IgD-negative memory B cell (primary cell): Measurements from ENCODE around the gene JPH2. TPM values are rescaled to one million over a fixed set of nuclear protein-coding genes. Genes with fewer than 3 reads are reported as not detected.
"Not testable (repeated sequence)": the region's sequence is repeated elsewhere in the genome, so short reads cannot be mapped to it uniquely, and the experiment has no call there.

Experiments used
- H3K27ac Mint-ChIP-seq, 3 donors: one replicate each; pipeline ENCODE4 v1.8.0; 2020 to 2022; ENCODE audit warnings: mild to moderate bottlenecking in 3 of 3, mixed read lengths in 3 of 3, moderate library complexity in 1 of 3
- H3K27me3 Mint-ChIP-seq: one replicate; pipeline ENCODE4 v1.8.0; 2021; ENCODE audit warnings: mixed read lengths
- H3K36me3 Mint-ChIP-seq: one replicate; pipeline ENCODE4 v1.8.0; 2020; ENCODE audit warnings: mild to moderate bottlenecking, mixed read lengths
- H3K4me1 Mint-ChIP-seq, 3 donors: one replicate each; pipeline ENCODE4 v1.8.0; 2020 to 2022; ENCODE audit warnings: mixed read lengths in 3 of 3, mild to moderate bottlenecking in 1 of 3
- H3K4me3 Mint-ChIP-seq, 4 donors: one replicate each; pipeline ENCODE4 v1.8.0; 2020 to 2022; ENCODE audit warnings: mild to moderate bottlenecking in 4 of 4, mixed read lengths in 4 of 4, moderate library complexity in 3 of 4
- H3K9me3 Mint-ChIP-seq, 3 donors: one replicate each; pipeline ENCODE4 v1.8.0; 2020 to 2021; ENCODE audit warnings: mixed read lengths in 3 of 3, mild to moderate bottlenecking in 1 of 3
- polyA plus RNA-seq: library from polyadenylated mRNA; unstranded; fragments of 300-500 nt; fragmentation: Illumina TruSeq; gene quantifications from one replicate; pipeline ENCODE4 v1.2.3, GENCODE V29; 2021

The JPH2 gene
- not detected for polyA plus RNA-seq

GRCh38 chr20:44187054-44187771, at the start of gene JPH2:
JPH2 (minus strand) TSS chr20:44187188; CDS start chr20:44186705, 483 bp downstream.
- Mint-ChIP-seq H3K36me3 (peaks cover 4% of the 10 kb centered on the region), H3K4me3 (peak within 1 kb of the TSS in 3 of 4 donors; percentile 28 to 86 (median 30)), H3K4me1 (peaks cover 0 to 19% (median 6%) of the 10 kb centered on the region in 3 donors), H3K9me3 (no peaks in the 10 kb centered on the region), H3K27ac (no peak within 1 kb of the TSS), H3K27me3 (peaks cover 28% of the 10 kb centered on the region)

- H3K9me3 Mint-ChIP-seq = no peaks in the 10 kb centered on the region
- H3K4me3 Mint-ChIP-seq = no peak overlapping the region
- H3K27ac Mint-ChIP-seq = no peak overlapping the region
- peaks cover 3% of the 10 kb centered on the region for H3K27me3 Mint-ChIP-seq
- H3K4me1 Mint-ChIP-seq = no peaks in the 10 kb centered on the region
- peaks cover 2% of the 10 kb centered on the region for H3K36me3 Mint-ChIP-seq
These were observed 48.7 kb upstream of the JPH2 start for GRCh38 chr20:44235702-44236101.

DNA sequence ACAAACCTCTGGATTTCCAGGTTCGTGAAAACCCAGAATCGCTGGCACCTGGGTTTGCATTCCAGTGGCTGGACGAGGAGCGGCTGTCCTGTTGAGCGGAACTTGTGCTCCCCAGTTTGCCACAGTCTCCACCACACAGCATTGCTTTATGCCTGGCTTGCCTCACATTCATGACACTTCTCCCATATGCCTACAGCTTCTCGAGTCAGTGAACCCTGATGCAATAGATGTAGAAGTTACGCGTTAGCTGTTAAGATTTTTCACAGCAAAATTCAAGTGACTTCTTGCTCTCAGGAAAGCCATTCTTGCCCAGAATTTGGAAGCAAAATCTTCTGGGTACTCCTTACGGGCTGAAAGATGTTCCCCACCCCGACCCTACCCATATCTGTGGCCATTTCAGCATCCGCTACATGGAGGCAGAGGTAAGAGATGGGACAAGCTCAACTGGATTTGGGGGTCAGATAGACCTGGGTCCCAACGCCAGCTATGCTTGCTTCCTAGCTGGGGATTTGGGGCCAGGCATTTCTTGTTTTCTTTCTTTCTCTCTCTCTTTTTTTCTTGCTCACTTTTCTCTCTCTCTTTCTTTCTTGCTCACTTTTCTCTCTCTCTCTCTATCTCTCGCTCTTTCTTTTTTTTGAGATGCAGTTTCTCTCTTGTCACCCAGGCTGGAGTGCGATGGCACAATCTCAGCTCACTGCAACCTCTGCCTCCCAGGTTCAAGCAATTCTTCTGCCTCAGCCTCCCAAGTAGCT, 47.8 kb upstream of the JPH2 start:
- Mint-ChIP-seq H3K4me1 (no peaks in the 10 kb centered on the region), H3K36me3 (peaks cover 2% of the 10 kb centered on the region), H3K27me3 (peaks cover 3% of the 10 kb centered on the region), H3K9me3 (no peaks in the 10 kb centered on the region), H3K4me3 (no peak overlapping the region), H3K27ac (no peak overlapping the region)

- H3K4me1 Mint-ChIP-seq = no peaks in the 10 kb centered on the region
- peaks cover 3% of the 10 kb centered on the region for H3K27me3 Mint-ChIP-seq
- H3K36me3 Mint-ChIP-seq = no peaks in the 10 kb centered on the region
- H3K27ac Mint-ChIP-seq = no peak overlapping the region
- no peaks in the 10 kb centered on the region for H3K9me3 Mint-ChIP-seq
- no peak overlapping the region for H3K4me3 Mint-ChIP-seq
These were observed 46.5 kb upstream of the JPH2 start for GRCh38 chr20:44233436-44234016.

DNA sequence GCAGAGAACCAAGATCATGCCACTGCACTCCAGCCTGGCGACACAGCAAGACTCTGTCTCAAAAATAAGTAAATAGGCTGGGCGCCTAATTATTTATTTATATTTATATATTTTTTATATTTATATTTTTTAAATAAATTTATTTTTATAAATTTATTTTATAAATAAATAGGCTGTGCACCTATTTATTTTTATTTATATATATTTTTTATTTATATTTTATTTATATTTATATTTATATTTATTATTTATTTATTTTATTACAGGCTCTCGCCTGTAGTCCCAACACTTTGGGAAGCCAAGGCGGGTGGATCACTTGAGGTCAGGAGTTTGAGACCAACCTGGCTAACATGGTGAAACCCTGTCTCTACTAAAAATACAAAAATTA, 45.5 kb upstream of the JPH2 start:
- not testable (repeated sequence) for H3K27me3 Mint-ChIP-seq

GRCh38 chr20:44231713-44232468, 44.9 kb upstream of the JPH2 start:
- no peaks in the 10 kb centered on the region for H3K36me3 Mint-ChIP-seq
- no peak overlapping the region for H3K4me3 Mint-ChIP-seq
- no peaks in the 10 kb centered on the region for H3K9me3 Mint-ChIP-seq
- H3K4me1 Mint-ChIP-seq = no peaks in the 10 kb centered on the region
- peaks cover 3% of the 10 kb centered on the region for H3K27me3 Mint-ChIP-seq
- no peak overlapping the region for H3K27ac Mint-ChIP-seq

More for the DNA sequence above, 45.5 kb upstream of the JPH2 start:
- H3K27ac Mint-ChIP-seq, H3K36me3 Mint-ChIP-seq, H3K9me3 Mint-ChIP-seq, H3K4me1 Mint-ChIP-seq, H3K4me3 Mint-ChIP-seq: not testable (repeated sequence)

GRCh38 chr20:44231193-44231592, 44.2 kb upstream of the JPH2 start:
- H3K9me3 Mint-ChIP-seq = no peaks in the 10 kb centered on the region
- H3K4me1 Mint-ChIP-seq = no peaks in the 10 kb centered on the region
- H3K27ac Mint-ChIP-seq = no peak overlapping the region
- H3K36me3 Mint-ChIP-seq = no peaks in the 10 kb centered on the region
- peaks cover 3% of the 10 kb centered on the region for H3K27me3 Mint-ChIP-seq
- H3K4me3 Mint-ChIP-seq = no peak overlapping the region

- Mint-ChIP-seq H3K27me3 (peaks cover 1% of the 10 kb centered on the region), H3K9me3 (no peaks in the 10 kb centered on the region), H3K4me1 (no peaks in the 10 kb centered on the region), H3K36me3 (peaks cover 5% of the 10 kb centered on the region), H3K27ac (no peak overlapping the region), H3K4me3 (no peak overlapping the region)
These were observed 41.7 kb upstream of the JPH2 start for GRCh38 chr20:44228465-44229258.

DNA sequence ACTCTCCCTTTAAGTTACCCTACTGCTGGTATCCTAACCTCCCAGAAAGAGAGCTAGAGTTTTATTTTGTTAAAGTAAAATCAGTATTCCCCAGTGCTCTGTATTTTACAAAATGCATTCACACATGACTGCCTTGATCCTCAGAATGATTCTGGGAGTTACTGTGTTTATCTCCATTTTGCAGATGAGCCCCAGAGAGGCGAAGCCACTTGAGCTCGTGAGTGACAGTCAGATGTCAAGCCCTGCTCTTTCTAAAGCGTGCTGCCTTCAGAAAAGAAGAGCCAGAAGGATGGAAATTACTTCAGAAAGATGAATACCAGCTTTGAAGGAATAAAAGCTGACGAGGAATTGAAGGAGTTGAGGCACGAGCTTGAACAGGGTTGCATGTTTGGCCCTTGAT, 37.6 kb upstream of the JPH2 start:
- Mint-ChIP-seq H3K4me1 (peaks cover 0 to 2% (median 0%) of the 10 kb centered on the region in 3 donors), H3K27ac (no peak overlapping the region), H3K36me3 (peaks cover 5% of the 10 kb centered on the region), H3K4me3 (no peak overlapping the region), H3K27me3 (no peaks in the 10 kb centered on the region), H3K9me3 (no peaks in the 10 kb centered on the region)

GRCh38 chr20:44223721-44224120, 36.7 kb upstream of the JPH2 start:
- H3K4me1 Mint-ChIP-seq = peaks cover 4 to 5% (median 5%) of the 10 kb centered on the region in 3 donors
- no peaks in the 10 kb centered on the region for H3K9me3 Mint-ChIP-seq
- peaks cover 7% of the 10 kb centered on the region for H3K36me3 Mint-ChIP-seq
- no peak overlapping the region for H3K27ac Mint-ChIP-seq
- no peak overlapping the region for H3K4me3 Mint-ChIP-seq
- no peaks in the 10 kb centered on the region for H3K27me3 Mint-ChIP-seq

DNA sequence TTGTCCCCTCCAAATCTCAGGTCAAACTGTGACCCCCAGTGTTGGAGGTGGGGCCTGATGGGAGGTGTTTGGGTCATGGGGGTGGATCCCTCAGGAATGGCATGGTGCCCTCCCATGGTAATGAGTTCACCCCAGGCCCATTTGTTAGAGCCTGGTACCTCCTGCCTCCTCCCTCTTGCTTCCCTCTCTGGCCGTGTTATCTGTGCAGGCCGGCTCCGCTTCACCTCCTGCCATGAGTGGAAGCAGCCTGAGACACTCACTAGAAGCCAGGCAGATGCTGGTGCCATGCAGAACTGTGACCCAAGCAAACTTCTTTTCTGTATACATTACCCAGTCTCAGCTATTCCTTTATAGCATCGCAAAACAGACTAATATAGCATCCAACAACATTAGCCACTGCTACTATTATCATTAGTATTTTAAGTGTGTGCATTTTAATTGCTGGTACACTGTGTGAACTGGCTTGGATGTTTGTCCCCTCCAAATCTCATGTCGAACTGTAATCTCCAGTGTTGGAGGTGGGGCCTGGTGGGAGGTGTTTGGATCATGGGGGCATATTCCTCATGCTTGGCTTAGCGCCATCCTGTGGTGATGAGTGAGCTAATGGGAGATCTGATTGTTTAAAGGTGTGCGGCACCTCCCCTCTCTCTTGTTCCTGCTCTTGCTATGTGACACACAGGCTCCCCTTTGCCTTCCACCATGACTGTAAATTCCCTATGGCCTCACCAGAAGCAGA, 35.8 kb upstream of the JPH2 start:
- Mint-ChIP-seq H3K27me3 (no peaks in the 10 kb centered on the region), H3K4me3 (no peak overlapping the region), H3K27ac (peak overlapping the region in 2 of 3 donors; percentile 53 to 67), H3K36me3 (peaks cover 7% of the 10 kb centered on the region), H3K4me1 (peaks cover 7 to 14% (median 9%) of the 10 kb centered on the region in 3 donors), H3K9me3 (no peaks in the 10 kb centered on the region)

GRCh38 chr20:44222027-44222426, 35.0 kb upstream of the JPH2 start:
- Mint-ChIP-seq H3K27me3 (no peaks in the 10 kb centered on the region), H3K4me1 (peaks cover 10 to 22% (median 14%) of the 10 kb centered on the region in 3 donors), H3K4me3 (no peak overlapping the region), H3K27ac (no peak overlapping the region), H3K36me3 (peaks cover 7% of the 10 kb centered on the region), H3K9me3 (no peaks in the 10 kb centered on the region)

DNA sequence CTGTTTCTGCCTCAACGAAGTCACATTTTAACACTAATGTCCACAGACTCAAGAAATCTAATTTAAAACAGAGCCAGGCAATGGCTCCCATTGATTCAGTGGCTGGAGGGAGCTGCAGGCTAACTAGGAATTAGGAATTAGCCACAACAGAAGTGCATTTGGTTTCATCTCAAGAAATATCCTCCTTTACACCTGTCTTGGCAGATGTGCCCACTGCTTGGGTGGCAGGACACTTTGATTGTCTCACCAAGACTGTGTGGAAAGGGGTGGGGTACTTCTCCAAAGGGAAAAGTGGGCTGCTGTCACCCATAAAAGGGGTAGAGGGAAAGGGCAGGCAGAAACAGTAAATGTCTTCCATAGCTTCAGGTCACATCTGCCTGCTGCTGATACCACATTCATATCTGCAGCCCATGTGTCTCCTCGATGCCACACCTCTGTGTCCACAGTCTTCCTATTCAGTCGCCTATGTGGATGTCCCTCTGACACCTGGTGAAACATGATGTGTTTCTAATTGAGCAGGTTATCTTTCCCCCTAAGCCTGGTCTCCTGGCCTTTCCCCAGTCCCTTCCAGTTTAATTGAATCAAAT, 34.5 kb upstream of the JPH2 start:
- Mint-ChIP-seq H3K27me3 (no peaks in the 10 kb centered on the region), H3K4me3 (no peak overlapping the region), H3K27ac (peak overlapping the region in 1 of 3 donors; percentile 37), H3K36me3 (peaks cover 7% of the 10 kb centered on the region), H3K9me3 (no peaks in the 10 kb centered on the region), H3K4me1 (peaks cover 10 to 22% (median 14%) of the 10 kb centered on the region in 3 donors)
